RPMI8226 (cell line): ENCODE measurements around the gene RBM26.

ENCODE experiments used
- DNase-seq: peaks from one replicate; pipeline ENCODE4 v3.0.0-alpha.2; 2015

RBM26 gene

GRCh38 chr13:79271616-79272015 lies 134.4 kb downstream of the RBM26 start:
- no peak for DNase-seq

GRCh38 chr13:79270859-79271258 lies 135.2 kb downstream of the RBM26 start:
- no peak for DNase-seq
